Muscle of arm (tissue), 12 donors: ENCODE data around the gene DTNB. TPM values are rescaled to one million over a fixed set of nuclear protein-coding genes. Genes with fewer than 3 reads are reported as not detected.

Experiments
- DNase-seq: peaks from one replicate; pipeline ENCODE4 v3.0.0-alpha.2; 2013
- polyA plus RNA-seq, 12 donors: library from polyadenylated mRNA; unstranded; fragments of 120-200 nt; gene quantifications; one replicate each; pipeline ENCODE4 v1.2.1, GENCODE V29; 2013; ENCODE audit not compliant: insufficient read length in 12 of 12

The DTNB gene
- polyA plus RNA-seq, 12 donors: 4.2 to 24.7 (median 6.4) TPM; not detected in 1

- no peak for DNase-seq
Observed at GRCh38 chr2:25499157-25499556, 174.2 kb downstream of the DTNB start.

- DNase-seq: no peak
Observed at GRCh38 chr2:25497918-25498407, 175.4 kb downstream of the DTNB start.

GRCh38 chr2:25497229-25497917, 176.0 kb downstream of the DTNB start:
- no peak for DNase-seq

GRCh38 chr2:25494616-25495015, 178.8 kb downstream of the DTNB start:
- no peak for DNase-seq

GRCh38 chr2:25493207-25493606, 180.2 kb downstream of the DTNB start:
- DNase-seq: no peak

GRCh38 chr2:25492726-25493125, 180.7 kb downstream of the DTNB start:
- DNase-seq: no peak

- no peak for DNase-seq
Observed at GRCh38 chr2:25491966-25492532, 181.3 kb downstream of the DTNB start.

GRCh38 chr2:25491003-25491696, 182.2 kb downstream of the DTNB start:
- DNase-seq: no peak

GRCh38 chr2:25490217-25490616, 183.2 kb downstream of the DTNB start:
- no peak for DNase-seq

- no peak for DNase-seq
Observed at GRCh38 chr2:25489631-25490030, 183.7 kb downstream of the DTNB start.

- DNase-seq: no peak
Observed at GRCh38 chr2:25483607-25484266, 189.6 kb downstream of the DTNB start.

- no peak for DNase-seq
Observed at GRCh38 chr2:25482341-25482740, 191.0 kb downstream of the DTNB start.

- DNase-seq: no peak
Observed at GRCh38 chr2:25481381-25482300, 191.7 kb downstream of the DTNB start.

- DNase-seq: no peak
Observed at GRCh38 chr2:25480561-25480960, 192.8 kb downstream of the DTNB start.

GRCh38 chr2:25479761-25480160, 193.6 kb downstream of the DTNB start:
- no peak for DNase-seq

GRCh38 chr2:25478736-25479135, 194.6 kb downstream of the DTNB start:
- DNase-seq: no peak

- peak; percentile 18 for DNase-seq
Observed at GRCh38 chr2:25473758-25474340, 199.5 kb downstream of the DTNB start.

GRCh38 chr2:25473131-25473530, 200.2 kb downstream of the DTNB start:
- no peak for DNase-seq

GRCh38 chr2:25470806-25471205, 202.6 kb downstream of the DTNB start:
- no peak for DNase-seq

GRCh38 chr2:25467743-25468142, 205.6 kb downstream of the DTNB start:
- no peak for DNase-seq

GRCh38 chr2:25462021-25462420, 211.4 kb downstream of the DTNB start:
- DNase-seq: no peak
